Breast epithelium (tissue), 3 donors: Measurements from ENCODE around the gene PRKN.

Experiments
- CTCF ChIP-seq, 3 donors: fragments of 450-650 bp; IDR thresholded peaks; one replicate each; pipeline ENCODE4 v1.5.1; 2016 to 2017; ENCODE audit warnings: antibody characterized with exemption in 3 of 3, mild to moderate bottlenecking in 3 of 3, moderate library complexity in 3 of 3
- POLR2AphosphoS5 ChIP-seq, 3 donors: sonication (generic); formaldehyde crosslinking; IDR thresholded peaks; one replicate each; pipeline ENCODE4 v1.6.1; 2017; ENCODE audit warnings: antibody characterized with exemption in 3 of 3

GRCh38 chr6:162157167-162157870 lies 570.2 kb downstream of the PRKN start:
- TF ChIP-seq CTCF (IDR thresholded peaks at IDR 0.05) (no peak), POLR2AphosphoS5 (IDR thresholded peaks at IDR 0.05) (no peak)
